ENCODE results near the gene MTHFR. TPM values are rescaled to one million over a fixed set of nuclear protein-coding genes. Genes with fewer than 3 reads are reported as not detected.

The MTHFR gene
- total RNA-seq, 1 experiment from 2014 or later = 22.6 TPM

- DNase-seq (ENCODE audit: low spot score) (no peak), ATAC-seq (no peak)
- H3K27me3 Mint-ChIP-seq (ENCODE audit: low read depth) = no peaks in the 10 kb centered on the region
- ChIA-PET CTCF (no interaction called here), POLR2A (no interaction called here)
- peak overlapping the region; percentile 15; the same call in 1 of the 2 replicates for H3K27ac Mint-ChIP-seq
- no peak overlapping the region for H3K4me3 Mint-ChIP-seq
- TF ChIP-seq E2F1 (CRISPR knock-in tag; IDR thresholded peaks at IDR 0.05) = no peak
- no peak for TF ChIP-seq ZNF423 (CRISPR knock-in tag; IDR thresholded peaks at IDR 0.05)
- TF ChIP-seq ATF6 (CRISPR knock-in tag; IDR thresholded peaks at IDR 0.05) = no peak
- no peak for TF ChIP-seq MXD4 (CRISPR knock-in tag; IDR thresholded peaks at IDR 0.05; ENCODE audit: borderline replicate concordance)
- TF ChIP-seq TP53 (CRISPR knock-in tag; IDR thresholded peaks at IDR 0.05) = no peak
- TF ChIP-seq ZNF219 (CRISPR knock-in tag; IDR thresholded peaks at IDR 0.05; ENCODE audit: borderline replicate concordance) = no peak
- TF ChIP-seq PRRX2 (CRISPR knock-in tag; IDR thresholded peaks at IDR 0.05) = no peak
- no peak for TF ChIP-seq NR1H2 (CRISPR knock-in tag; IDR thresholded peaks at IDR 0.05)
- no peak for TF ChIP-seq NR2C2 (CRISPR knock-in tag; IDR thresholded peaks at IDR 0.05)
- peaks cover 41% of the 10 kb centered on the region for H3K36me3 Mint-ChIP-seq
- H3K4me1 Mint-ChIP-seq = peaks cover 13% of the 10 kb centered on the region
- no peaks in the 10 kb centered on the region for H3K9me3 Mint-ChIP-seq
Measured at GRCh38 chr1:11792106-11792505, 13.7 kb downstream of the MTHFR start.

GRCh38 chr1:11790880-11791715, 14.7 kb downstream of the MTHFR start:
- ChIA-PET CTCF (no interaction called here), POLR2A (no interaction called here)
- H3K4me3 Mint-ChIP-seq = no peak overlapping the region
- H3K4me1 Mint-ChIP-seq = peaks cover 23% of the 10 kb centered on the region
- TF ChIP-seq ETV6 (CRISPR knock-in tag; IDR thresholded peaks at IDR 0.05) = no peak
- TF ChIP-seq HMGA2 (CRISPR knock-in tag; IDR thresholded peaks at IDR 0.05) = no peak
- no peak for TF ChIP-seq NFE2L1 (CRISPR knock-in tag; IDR thresholded peaks at IDR 0.05)
- TF ChIP-seq ZNF317 (CRISPR knock-in tag; IDR thresholded peaks at IDR 0.05; ENCODE audit: borderline replicate concordance, low read depth) = no peak
- no peak for TF ChIP-seq GRHL2 (CRISPR knock-in tag; IDR thresholded peaks at IDR 0.05; ENCODE audit: insufficient replicate concordance, severe bottlenecking)
- TF ChIP-seq SP1 (CRISPR knock-in tag; conservative IDR thresholded peaks at IDR 0.05) = no peak
- TF ChIP-seq MLX (CRISPR knock-in tag; IDR thresholded peaks at IDR 0.05) = no peak
- TF ChIP-seq GABPB1 (CRISPR knock-in tag; IDR thresholded peaks at IDR 0.05) = no peak
- no peak for TF ChIP-seq ERG (CRISPR knock-in tag; IDR thresholded peaks at IDR 0.05)
- TF ChIP-seq MAX (CRISPR knock-in tag; IDR thresholded peaks at IDR 0.05) = no peak
- TF ChIP-seq NFATC4 (CRISPR knock-in tag; IDR thresholded peaks at IDR 0.05) = no peak
- TF ChIP-seq IRF2 (CRISPR knock-in tag; IDR thresholded peaks at IDR 0.05; ENCODE audit: borderline replicate concordance, low read depth) = no peak
- TF ChIP-seq TP53 (CRISPR knock-in tag; IDR thresholded peaks at IDR 0.05) = no peak
- TF ChIP-seq ZNF423 (CRISPR knock-in tag; IDR thresholded peaks at IDR 0.05) = no peak
- TF ChIP-seq NR2C2 (CRISPR knock-in tag; IDR thresholded peaks at IDR 0.05) = no peak
- H3K27me3 Mint-ChIP-seq (ENCODE audit: low read depth) = no peaks in the 10 kb centered on the region
- H3K36me3 Mint-ChIP-seq = peaks cover 38% of the 10 kb centered on the region
- H3K27ac Mint-ChIP-seq = peak overlapping the region; percentile 26
- H3K9me3 Mint-ChIP-seq = no peaks in the 10 kb centered on the region
- DNase-seq (ENCODE audit: low spot score) (no peak), ATAC-seq (no peak)

Measured in WTC11 (cell line).